LNCAP (cell line): ENCODE data around the gene RPL22L1.

ENCODE experiments used
- TF ChIP-seq, protein P1 (sequence below): fragments of 450-650 bp; IDR thresholded peaks from 2 replicates; pipeline ENCODE4 v1.5.1; 2017; ENCODE audit warnings: mild to moderate bottlenecking

The RPL22L1 gene

DNA sequence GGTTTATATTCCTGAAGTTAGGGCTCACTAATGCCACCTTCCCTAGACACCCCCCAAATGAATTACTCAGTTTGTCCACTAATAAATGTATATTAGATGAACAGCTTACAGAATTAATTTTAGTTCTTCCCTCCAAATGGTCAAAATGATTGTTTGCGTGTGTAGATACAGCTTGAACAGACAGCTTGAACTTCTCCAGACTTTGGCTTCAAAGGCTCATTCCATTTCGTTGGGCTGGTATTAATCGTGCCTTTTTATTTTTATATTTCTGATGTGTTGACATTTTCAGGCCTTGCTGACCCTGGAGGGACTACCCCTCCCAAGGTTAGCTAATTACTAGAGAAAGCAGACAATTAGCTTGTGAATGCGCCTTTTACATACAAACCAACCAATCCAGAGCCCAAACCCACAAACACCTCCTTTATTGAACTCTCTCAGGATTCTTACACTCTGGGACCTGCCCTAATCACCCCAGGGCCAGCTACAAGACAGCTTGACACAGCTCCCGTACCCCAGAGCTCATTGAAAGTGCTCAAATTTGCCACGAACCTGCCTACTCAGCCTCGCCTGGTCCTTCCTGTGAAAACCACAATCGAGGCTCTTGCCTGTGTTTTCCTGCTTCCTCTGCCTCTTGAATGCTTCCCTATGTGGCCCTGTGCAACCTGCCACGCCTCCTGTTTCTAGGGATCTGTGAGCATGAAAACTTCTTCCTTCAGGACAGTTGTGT lies 40.3 kb downstream of the RPL22L1 start:
- TF ChIP-seq, protein P1, sequence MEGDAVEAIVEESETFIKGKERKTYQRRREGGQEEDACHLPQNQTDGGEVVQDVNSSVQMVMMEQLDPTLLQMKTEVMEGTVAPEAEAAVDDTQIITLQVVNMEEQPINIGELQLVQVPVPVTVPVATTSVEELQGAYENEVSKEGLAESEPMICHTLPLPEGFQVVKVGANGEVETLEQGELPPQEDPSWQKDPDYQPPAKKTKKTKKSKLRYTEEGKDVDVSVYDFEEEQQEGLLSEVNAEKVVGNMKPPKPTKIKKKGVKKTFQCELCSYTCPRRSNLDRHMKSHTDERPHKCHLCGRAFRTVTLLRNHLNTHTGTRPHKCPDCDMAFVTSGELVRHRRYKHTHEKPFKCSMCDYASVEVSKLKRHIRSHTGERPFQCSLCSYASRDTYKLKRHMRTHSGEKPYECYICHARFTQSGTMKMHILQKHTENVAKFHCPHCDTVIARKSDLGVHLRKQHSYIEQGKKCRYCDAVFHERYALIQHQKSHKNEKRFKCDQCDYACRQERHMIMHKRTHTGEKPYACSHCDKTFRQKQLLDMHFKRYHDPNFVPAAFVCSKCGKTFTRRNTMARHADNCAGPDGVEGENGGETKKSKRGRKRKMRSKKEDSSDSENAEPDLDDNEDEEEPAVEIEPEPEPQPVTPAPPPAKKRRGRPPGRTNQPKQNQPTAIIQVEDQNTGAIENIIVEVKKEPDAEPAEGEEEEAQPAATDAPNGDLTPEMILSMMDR, result no peak

DNA sequence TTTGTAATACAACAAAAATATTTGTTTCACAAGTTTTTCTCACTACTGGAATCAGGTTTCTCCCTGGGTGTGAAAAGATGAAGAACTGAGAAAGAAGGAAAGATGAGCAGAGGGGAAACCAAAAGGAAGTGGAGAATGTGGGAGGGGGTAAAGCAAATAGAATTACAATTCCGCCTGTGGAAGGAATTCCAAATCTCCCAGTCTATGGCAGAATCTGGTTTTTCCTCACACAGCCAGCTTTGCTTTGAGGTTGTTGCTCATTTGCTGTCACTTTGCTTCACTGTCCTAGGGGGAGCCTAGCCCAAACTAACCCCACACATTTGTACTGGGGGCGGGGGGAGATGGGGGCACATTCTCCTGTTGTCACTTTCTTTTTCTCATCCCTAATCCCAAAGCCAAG lies 43.9 kb downstream of the RPL22L1 start:
- TF ChIP-seq, protein P1, result no peak

DNA sequence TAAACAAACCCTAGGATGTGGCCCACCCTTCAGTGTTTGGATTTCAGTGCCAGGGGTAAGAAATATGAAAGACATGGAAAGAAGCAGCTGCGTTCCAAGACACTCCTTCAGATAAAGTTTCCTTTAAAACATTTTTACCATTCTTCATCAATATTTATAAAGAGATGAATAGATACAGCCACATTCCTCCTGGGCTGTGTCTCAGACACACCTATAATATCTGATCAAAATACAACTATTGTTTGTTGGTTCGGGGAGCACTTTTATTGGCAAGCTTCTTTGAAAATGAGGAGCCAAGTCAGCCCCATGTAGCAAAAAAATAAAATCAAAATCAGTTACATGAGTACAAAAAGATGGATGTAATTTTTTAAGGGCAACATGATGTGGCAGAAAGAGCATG lies 53.2 kb downstream of the RPL22L1 start:
- TF ChIP-seq, protein P1, result no peak

DNA sequence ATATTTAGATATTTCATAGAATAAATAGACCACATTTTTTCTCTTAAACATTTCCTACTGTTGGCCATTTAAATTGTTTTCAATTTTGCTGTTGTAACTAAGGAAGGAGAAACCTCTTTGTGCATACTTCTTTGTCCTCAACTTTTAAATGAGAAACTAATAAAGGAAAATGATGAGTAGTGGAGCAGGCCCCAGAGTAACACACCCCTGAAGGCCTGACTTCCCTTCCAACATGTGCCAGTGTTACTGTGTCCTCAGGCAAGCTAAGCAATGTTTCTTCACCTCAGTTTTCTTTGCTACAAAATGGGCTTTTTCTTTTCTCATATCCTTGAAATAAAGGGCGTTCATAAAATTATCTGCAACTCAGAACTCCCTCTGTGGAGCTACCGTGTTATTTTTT lies 53.7 kb downstream of the RPL22L1 start:
- TF ChIP-seq, protein P1, result no peak

DNA sequence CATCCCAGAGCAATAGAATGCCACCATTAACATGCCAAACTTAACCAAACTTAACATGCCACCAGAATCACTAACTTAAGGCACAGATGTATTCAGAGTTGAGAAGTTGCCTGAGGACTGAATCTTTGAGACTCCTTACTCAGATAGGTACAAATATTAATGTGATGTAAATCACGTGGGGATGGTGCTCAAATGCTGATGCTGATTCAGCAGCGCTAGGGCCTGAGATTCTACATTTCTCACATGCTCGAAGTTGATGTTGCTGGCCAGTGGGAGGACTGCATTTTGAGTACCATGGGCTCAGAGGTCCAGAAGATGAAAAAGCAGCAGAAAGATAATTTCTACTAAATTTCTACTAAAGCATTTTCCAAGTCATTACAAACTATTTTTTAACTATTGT lies 54.1 kb downstream of the RPL22L1 start:
- TF ChIP-seq, protein P1, result no peak

DNA sequence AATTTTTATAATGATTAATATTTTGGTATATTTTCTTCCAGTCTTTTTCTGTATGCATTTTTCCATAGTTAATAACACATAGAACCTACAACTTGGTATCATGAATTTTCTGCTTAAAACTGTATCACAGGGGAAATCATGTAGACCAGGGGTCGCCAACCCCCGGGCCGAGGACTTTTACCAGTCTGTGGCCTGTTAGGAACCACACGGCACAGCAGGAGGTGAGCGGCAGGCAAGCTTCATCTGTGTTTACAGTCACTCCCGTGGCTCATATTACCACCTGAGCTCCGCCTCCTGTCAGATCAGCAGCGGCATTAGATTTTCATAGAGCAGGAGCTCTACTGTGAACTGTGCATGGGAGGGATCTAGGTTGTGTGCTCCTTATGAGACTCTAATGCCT lies 54.7 kb downstream of the RPL22L1 start:
- TF ChIP-seq, protein P1, result no peak
